ENCODE measurements around the gene TREH.
"Not testable (repeated sequence)": the region's sequence is repeated elsewhere in the genome, so short reads cannot be mapped to it uniquely, and the experiment has no call there.

The TREH gene

DNA sequence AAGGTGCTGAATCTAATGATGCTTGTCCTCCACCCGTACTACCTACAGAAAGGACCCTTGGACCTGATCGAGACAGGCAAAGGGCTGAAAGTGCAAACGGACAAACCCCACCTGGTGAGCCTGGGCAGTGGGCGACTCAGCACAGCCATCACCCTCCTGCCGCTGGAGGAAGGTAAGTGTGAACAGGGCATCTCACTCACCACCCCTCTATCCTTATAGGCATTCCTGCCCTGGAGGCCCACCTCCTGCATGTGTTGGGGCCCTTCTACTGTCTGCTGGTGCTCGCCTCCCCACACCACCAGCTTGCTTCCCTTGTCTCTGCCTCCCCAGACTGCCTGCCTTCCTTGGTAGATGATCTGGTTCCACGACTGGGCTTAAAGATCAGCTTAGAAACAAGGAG is 64.9 kb downstream of the TREH start:
- no peak for TF ChIP-seq CTCF (IDR thresholded peaks at IDR 0.05; ENCODE audit: insufficient read depth, low read depth, low read length, missing control alignments)
- H3K4me3 ChIP-seq (ENCODE audit: low read length), result no peak overlapping the region
- DNase-seq (ENCODE audit: low read depth), result no peak

- TF ChIP-seq CTCF (IDR thresholded peaks at IDR 0.05; ENCODE audit: insufficient read depth, low read depth, low read length, missing control alignments), result no peak
- no peak for DNase-seq (ENCODE audit: low read depth)
- no peak overlapping the region for H3K4me3 ChIP-seq (ENCODE audit: low read length)
Measured at GRCh38 chr11:118612378-118612777, 67.1 kb downstream of the TREH start.

- not testable (repeated sequence) for H3K4me3 ChIP-seq (ENCODE audit: low read length)
Measured at GRCh38 chr11:118611433-118611795, 68.0 kb downstream of the TREH start.

DNA sequence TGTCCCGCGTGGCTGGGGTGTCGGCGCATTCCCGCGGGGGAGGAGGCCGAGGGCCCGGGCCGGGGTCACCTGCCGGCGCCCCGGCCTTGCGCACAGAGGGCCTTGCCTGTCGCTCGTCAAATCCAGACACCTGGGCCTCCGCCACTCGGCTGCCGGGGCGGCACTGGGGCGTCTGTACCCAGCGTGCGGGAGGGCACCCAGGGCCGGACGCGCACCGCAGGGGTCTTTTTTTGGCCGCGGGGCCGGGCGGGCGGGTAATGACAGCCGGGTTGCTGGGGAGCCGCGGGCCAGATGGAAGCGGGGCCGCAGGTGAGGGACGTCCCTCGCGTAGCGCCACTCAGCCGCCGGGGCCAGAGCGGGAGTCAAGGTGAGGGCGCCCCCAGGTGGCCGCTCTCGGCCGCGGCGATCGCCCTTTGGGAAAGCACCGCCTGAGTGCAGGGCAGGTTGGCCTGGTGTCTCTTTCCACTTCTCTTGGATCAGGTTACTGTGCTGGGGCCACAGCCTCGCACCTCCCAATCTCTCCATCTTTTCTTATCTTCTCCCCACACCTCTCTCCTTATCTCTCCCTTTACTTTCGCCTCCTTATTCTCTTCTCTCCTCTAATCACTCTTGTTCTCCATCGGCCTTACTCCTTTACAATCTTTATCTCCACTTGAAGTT is 68.5 kb downstream of the TREH start:
- peak; percentile 67 for TF ChIP-seq CTCF (IDR thresholded peaks at IDR 0.05; ENCODE audit: insufficient read depth, low read depth, low read length, missing control alignments)
- no peak overlapping the region for H3K4me3 ChIP-seq (ENCODE audit: low read length)
- peak; percentile 68 for DNase-seq (ENCODE audit: low read depth)

More at GRCh38 chr11:118611433-118611795, 68.0 kb downstream of the TREH start:
- DNase-seq (ENCODE audit: low read depth), result not testable (repeated sequence)

DNA sequence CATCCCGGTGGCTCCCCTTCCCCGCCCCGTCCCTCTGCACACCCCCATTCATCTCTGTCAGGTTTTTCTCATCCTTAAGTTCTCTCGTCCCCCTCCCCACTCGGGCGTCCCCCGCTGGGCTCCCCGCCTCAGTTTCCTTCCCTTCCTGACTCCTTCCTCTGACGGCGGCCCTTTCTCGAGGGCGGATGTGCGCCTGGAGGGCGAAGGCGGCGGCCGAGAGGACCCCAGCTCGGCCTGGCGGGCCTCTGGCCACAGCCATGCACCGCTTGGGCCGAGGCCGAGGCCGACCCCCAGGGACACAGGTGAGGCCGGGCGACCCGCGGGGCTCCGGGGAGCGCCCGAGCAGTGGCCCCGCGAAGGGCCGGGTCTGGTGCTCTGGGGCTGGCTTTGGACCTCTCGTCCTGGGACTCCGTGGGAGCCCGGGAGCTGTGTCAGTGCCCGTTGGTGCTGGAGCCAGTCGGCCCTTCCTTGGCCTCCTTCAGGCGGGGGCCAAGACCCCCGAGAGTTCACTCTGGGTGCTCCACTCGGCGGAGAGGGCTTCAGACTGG is 69.2 kb downstream of the TREH start:
- no peak for TF ChIP-seq CTCF (IDR thresholded peaks at IDR 0.05; ENCODE audit: insufficient read depth, low read depth, low read length, missing control alignments)
- DNase-seq (ENCODE audit: low read depth), result no peak
- no peak overlapping the region for H3K4me3 ChIP-seq (ENCODE audit: low read length)

DNA sequence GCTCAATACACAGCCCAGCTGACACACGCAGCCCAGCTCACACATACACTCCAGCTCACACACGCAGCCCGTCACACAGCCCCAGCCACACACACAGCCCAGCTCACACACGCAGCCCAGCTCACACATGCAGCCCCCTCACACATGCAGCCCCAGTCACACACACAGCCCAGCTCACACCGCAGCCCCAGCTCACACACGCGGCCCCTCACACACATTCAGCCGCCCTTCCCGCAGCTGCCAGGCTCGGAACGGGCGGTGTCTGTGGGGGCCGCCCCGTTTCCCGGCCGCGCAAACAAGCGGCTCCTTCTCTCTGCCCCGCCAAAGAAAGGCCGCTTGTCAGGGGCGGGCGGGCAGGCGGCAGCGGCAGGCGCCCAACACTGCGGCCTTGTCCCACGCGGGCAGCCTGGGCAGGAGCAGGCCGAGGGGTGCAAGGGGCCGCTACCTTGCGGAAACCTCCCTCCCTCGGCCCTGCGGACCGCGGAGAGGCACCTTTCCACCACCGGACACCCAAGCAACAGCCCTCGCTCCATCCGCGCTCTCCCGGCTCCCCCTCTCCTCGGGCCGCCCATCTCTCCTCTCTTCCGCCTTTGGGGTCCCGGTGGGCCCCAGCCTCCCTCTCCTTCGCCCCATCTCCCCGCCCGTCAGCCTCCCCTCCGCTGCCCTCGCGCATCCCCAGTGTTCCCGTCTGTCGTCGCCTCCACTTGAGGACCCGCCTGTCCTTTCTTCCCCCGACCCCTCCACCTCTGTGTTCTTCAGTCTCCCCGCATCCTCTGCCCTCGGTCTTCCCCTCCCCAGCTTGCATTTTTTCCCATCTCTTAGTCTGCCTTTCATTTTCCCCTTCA is 69.8 kb downstream of the TREH start:
- DNase-seq (ENCODE audit: low read depth), result no peak

More for the DNA sequence above, 69.8 kb downstream of the TREH start:
- TF ChIP-seq CTCF (IDR thresholded peaks at IDR 0.05; ENCODE audit: insufficient read depth, low read depth, low read length, missing control alignments), result no peak
- H3K4me3 ChIP-seq (ENCODE audit: low read length), result no peak overlapping the region
